HEK293T (cell line): Measurements from ENCODE around the gene ALOX5AP.

Experiments used
- ARNT ChIP-seq: fragments of 450-650 bp; IDR thresholded peaks from 2 replicates; pipeline ENCODE4 v1.6.1; 2017; ENCODE audit warnings: mild to moderate bottlenecking
- BHLHE40 ChIP-seq: fragments of 450-650 bp; IDR thresholded peaks from 2 replicates; pipeline ENCODE4 v1.6.1; 2016; ENCODE audit warnings: mild to moderate bottlenecking, moderate library complexity, borderline replicate concordance
- FOXA1 ChIP-seq: fragments of 450-650 bp; IDR thresholded peaks from 2 replicates; pipeline ENCODE4 v1.6.1; 2016; ENCODE audit warnings: mild to moderate bottlenecking
- FOXM1 ChIP-seq: fragments of 450-650 bp; IDR thresholded peaks from 2 replicates; pipeline ENCODE4 v1.6.1; 2017; ENCODE audit warnings: mild to moderate bottlenecking, borderline replicate concordance
- HDGF ChIP-seq: fragments of 450-650 bp; IDR thresholded peaks from 2 replicates; pipeline ENCODE4 v1.6.1; 2017; ENCODE audit warnings: antibody characterized with exemption, borderline replicate concordance
- LEF1 ChIP-seq: fragments of 450-650 bp; IDR thresholded peaks from 2 replicates; pipeline ENCODE4 v1.6.1; 2017; ENCODE audit warnings: mild to moderate bottlenecking, borderline replicate concordance
- NFRKB ChIP-seq: fragments of 450-650 bp; IDR thresholded peaks from 2 replicates; pipeline ENCODE4 v1.6.1; 2016; ENCODE audit warnings: mild to moderate bottlenecking, moderate library complexity
- PKNOX1 ChIP-seq: fragments of 450-650 bp; IDR thresholded peaks from 2 replicates; pipeline ENCODE4 v1.6.1; 2016
- SP1 ChIP-seq: fragments of 450-650 bp; IDR thresholded peaks from 2 replicates; pipeline ENCODE4 v1.6.1; 2017
- SUZ12 ChIP-seq: fragments of 450-650 bp; IDR thresholded peaks from 2 replicates; pipeline ENCODE4 v1.6.1; 2016; ENCODE audit warnings: mild to moderate bottlenecking
- TARDBP ChIP-seq: fragments of 450-650 bp; IDR thresholded peaks from 2 replicates; pipeline ENCODE4 v1.6.1; 2016
- ZNF384 ChIP-seq: fragments of 450-650 bp; IDR thresholded peaks from 2 replicates; pipeline ENCODE4 v1.6.1; 2016

- TF ChIP-seq ARNT (no peak), NFRKB (no peak), TARDBP (no peak), PKNOX1 (no peak), FOXA1 (no peak), BHLHE40 (no peak), FOXM1 (no peak), LEF1 (no peak), ZNF384 (no peak), HDGF (no peak), SUZ12 (no peak), SP1 (no peak)
These were observed 11.4 kb downstream of the ALOX5AP start for GRCh38 chr13:30746791-30747190.
